ENCODE data around the gene NNT.
A peak's percentile ranks its signal among the peaks of the same experiment; 100 is the strongest.

NNT gene

GRCh38 chr5:43623048-43623680, 20.2 kb downstream of the NNT start:
- no peak for FAIRE-seq
- TF ChIP-seq POLR2A (IDR thresholded peaks at IDR 0.05; ENCODE audit: low read depth, low read length) = no peak
- DNase-seq (ENCODE audit: insufficient read length, low spot score) = no peak

GRCh38 chr5:43627028-43627427, 24.0 kb downstream of the NNT start:
- TF ChIP-seq POLR2A (IDR thresholded peaks at IDR 0.05; ENCODE audit: low read depth, low read length) = no peak
- DNase-seq (ENCODE audit: insufficient read length, low spot score) (peak; percentile 30), FAIRE-seq (peak; percentile 98)

- DNase-seq (ENCODE audit: insufficient read length, low spot score) (peak; percentile 38), FAIRE-seq (peak; percentile 94)
- TF ChIP-seq POLR2A (IDR thresholded peaks at IDR 0.05; ENCODE audit: low read depth, low read length) = no peak
These were observed 28.4 kb downstream of the NNT start for GRCh38 chr5:43631182-43631910.

- DNase-seq (ENCODE audit: insufficient read length, low spot score) (no peak), FAIRE-seq (no peak)
- no peak for TF ChIP-seq POLR2A (IDR thresholded peaks at IDR 0.05; ENCODE audit: low read depth, low read length)
These were observed 31.6 kb downstream of the NNT start for GRCh38 chr5:43634621-43635020.

GRCh38 chr5:43635374-43635773, 32.4 kb downstream of the NNT start:
- FAIRE-seq (peak; percentile 60), DNase-seq (ENCODE audit: insufficient read length, low spot score) (no peak)
- TF ChIP-seq POLR2A (IDR thresholded peaks at IDR 0.05; ENCODE audit: low read depth, low read length) = no peak

- FAIRE-seq (peak; percentile 41), DNase-seq (ENCODE audit: insufficient read length, low spot score) (no peak)
- TF ChIP-seq POLR2A (IDR thresholded peaks at IDR 0.05; ENCODE audit: low read depth, low read length) = no peak
These were observed 33.1 kb downstream of the NNT start for GRCh38 chr5:43636076-43636475.

GRCh38 chr5:43637416-43637815, 34.4 kb downstream of the NNT start:
- no peak for TF ChIP-seq POLR2A (IDR thresholded peaks at IDR 0.05; ENCODE audit: low read depth, low read length)
- DNase-seq (ENCODE audit: insufficient read length, low spot score) (no peak), FAIRE-seq (no peak)

GRCh38 chr5:43638107-43638506, 35.1 kb downstream of the NNT start:
- FAIRE-seq = no peak
- no peak for DNase-seq (ENCODE audit: insufficient read length, low spot score)
- no peak for TF ChIP-seq POLR2A (IDR thresholded peaks at IDR 0.05; ENCODE audit: low read depth, low read length)

- no peak for TF ChIP-seq POLR2A (IDR thresholded peaks at IDR 0.05; ENCODE audit: low read depth, low read length)
- DNase-seq (ENCODE audit: insufficient read length, low spot score) (no peak), FAIRE-seq (no peak)
These were observed 35.6 kb downstream of the NNT start for GRCh38 chr5:43638546-43638945.

- DNase-seq (ENCODE audit: insufficient read length, low spot score) = no peak
- FAIRE-seq = no peak
- no peak for TF ChIP-seq POLR2A (IDR thresholded peaks at IDR 0.05; ENCODE audit: low read depth, low read length)
These were observed 36.6 kb downstream of the NNT start for GRCh38 chr5:43639566-43639965.

- no peak for FAIRE-seq
- TF ChIP-seq POLR2A (IDR thresholded peaks at IDR 0.05; ENCODE audit: low read depth, low read length) = no peak
These were observed 39.4 kb downstream of the NNT start for GRCh38 chr5:43642428-43642827.

GRCh38 chr5:43643327-43643726, 40.3 kb downstream of the NNT start:
- FAIRE-seq = no peak
- no peak for TF ChIP-seq POLR2A (IDR thresholded peaks at IDR 0.05; ENCODE audit: low read depth, low read length)
- DNase-seq (ENCODE audit: insufficient read length, low spot score) = no peak

More at GRCh38 chr5:43642428-43642827, 39.4 kb downstream of the NNT start:
- no peak for DNase-seq (ENCODE audit: insufficient read length, low spot score)

- TF ChIP-seq POLR2A (IDR thresholded peaks at IDR 0.05; ENCODE audit: low read depth, low read length) = no peak
- DNase-seq (ENCODE audit: insufficient read length, low spot score) = no peak
- no peak for FAIRE-seq
These were observed 40.8 kb downstream of the NNT start for GRCh38 chr5:43643750-43644149.

GRCh38 chr5:43646992-43647391, 44.0 kb downstream of the NNT start:
- FAIRE-seq = peak; percentile 57
- no peak for TF ChIP-seq POLR2A (IDR thresholded peaks at IDR 0.05; ENCODE audit: low read depth, low read length)
- DNase-seq (ENCODE audit: insufficient read length, low spot score) = no peak

GRCh38 chr5:43647789-43648188, 44.8 kb downstream of the NNT start:
- FAIRE-seq = no peak
- no peak for TF ChIP-seq POLR2A (IDR thresholded peaks at IDR 0.05; ENCODE audit: low read depth, low read length)
- no peak for DNase-seq (ENCODE audit: insufficient read length, low spot score)

Data from H54 (cell line).